ENCODE results near the gene SH3BGRL.

DNA sequence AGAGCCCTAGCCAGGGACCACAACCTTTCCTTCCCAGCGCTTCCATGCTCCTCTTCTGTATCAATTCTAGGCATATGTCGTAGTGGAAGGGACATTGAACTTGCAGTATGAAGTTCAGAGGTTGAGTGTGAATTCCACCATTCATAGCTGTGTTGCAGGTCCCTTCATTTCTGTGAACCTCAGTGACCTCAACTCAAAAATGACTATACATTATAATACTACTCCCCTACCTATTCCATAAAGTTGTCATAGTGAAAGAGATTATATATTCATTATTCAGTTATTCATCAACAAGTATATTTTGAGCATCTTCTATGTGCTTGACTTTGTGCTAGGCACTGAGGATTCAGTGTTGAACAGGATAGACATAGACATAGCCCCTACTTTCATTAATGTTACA lies 28.0 kb downstream of the SH3BGRL start:
- TF ChIP-seq ZFP1 (CRISPR knock-in tag; IDR thresholded peaks at IDR 0.05) (no peak), ETV6 (CRISPR knock-in tag; conservative IDR thresholded peaks at IDR 0.05) (no peak), GMEB2 (CRISPR knock-in tag; IDR thresholded peaks at IDR 0.05; ENCODE audit: low read depth) (no peak), ZNF12 (CRISPR knock-in tag; IDR thresholded peaks at IDR 0.05) (no peak), CTCF (CRISPR knock-in tag; IDR thresholded peaks at IDR 0.05) (no peak), EZH2 (conservative IDR thresholded peaks at IDR 0.05; ENCODE audit: low read depth, low read length) (no peak), ZNF788 (CRISPR knock-in tag; IDR thresholded peaks at IDR 0.05; ENCODE audit: borderline replicate concordance) (no peak), NFRKB (IDR thresholded peaks at IDR 0.05) (no peak), SIN3B (IDR thresholded peaks at IDR 0.05; ENCODE audit: low read length) (no peak), MED13 (CRISPR knock-in tag; IDR thresholded peaks at IDR 0.05) (no peak), MTERF4 (CRISPR knock-in tag; IDR thresholded peaks at IDR 0.05) (no peak)

Measured in HepG2 (cell line).